ENCODE data around the gene PLA2G4E. TPM values are rescaled to one million over a fixed set of nuclear protein-coding genes. Genes with fewer than 3 reads are reported as not detected.

The PLA2G4E gene
- total RNA-seq, 6 experiments from 2014 or later = not detected

- DNase-seq (no peak), ATAC-seq (no peak)
- no peaks in the 10 kb centered on the region for H3K36me3 ChIP-seq
- TF ChIP-seq POLR2A (IDR thresholded peaks at IDR 0.05) (no peak), CTCF (IDR thresholded peaks at IDR 0.05) (no peak)
- no peaks in the 10 kb centered on the region for H3K9me3 ChIP-seq
- H3K27ac ChIP-seq = no peak overlapping the region
- H3K27me3 ChIP-seq = no peaks in the 10 kb centered on the region
- no peak overlapping the region for H3K4me3 ChIP-seq
- intact Hi-C loops (cut with DNase I) = no loop called here
- WGBS (ENCODE audit: insufficient coverage, low coverage, low lambda C conversion rate, missing lambda C conversion rate) = 100% methylated on average over 4 of the region's 6 CpGs
- peaks cover 0 to 11% (median 0%) of the 10 kb centered on the region in 4 donors for H3K4me1 ChIP-seq
These were observed 17.6 kb upstream of the PLA2G4E start for GRCh38 chr15:42038401-42038800.

GRCh38 chr15:42037656-42038055 lies 16.8 kb upstream of the PLA2G4E start:
- H3K4me1 ChIP-seq = peaks cover 0 to 11% (median 0%) of the 10 kb centered on the region in 4 donors
- no peaks in the 10 kb centered on the region for H3K9me3 ChIP-seq
- H3K36me3 ChIP-seq = no peaks in the 10 kb centered on the region
- H3K27ac ChIP-seq = no peak overlapping the region
- ATAC-seq (peak in 2 of 4 donors; percentile 24 to 29), DNase-seq (peak in 1 of 3 donors; percentile 48)
- H3K4me3 ChIP-seq = no peak overlapping the region
- intact Hi-C loops (cut with DNase I) = no loop called here
- H3K27me3 ChIP-seq = no peaks in the 10 kb centered on the region
- TF ChIP-seq POLR2A (IDR thresholded peaks at IDR 0.05) (no peak), CTCF (IDR thresholded peaks at IDR 0.05) (no peak)
- 38% methylated on average over 2 of the region's 8 CpGs for WGBS (ENCODE audit: insufficient coverage, low coverage, low lambda C conversion rate, missing lambda C conversion rate)

- Histone ChIP-seq H3K4me1 (peaks cover 0 to 11% (median 0%) of the 10 kb centered on the region in 4 donors), H3K36me3 (no peaks in the 10 kb centered on the region), H3K9me3 (no peaks in the 10 kb centered on the region), H3K27me3 (no peaks in the 10 kb centered on the region), H3K27ac (no peak overlapping the region), H3K4me3 (no peak overlapping the region)
- WGBS (ENCODE audit: insufficient coverage, low coverage, low lambda C conversion rate, missing lambda C conversion rate) = no CpG with 5 or more reads among the region's 9 CpGs
- DNase-seq = no peak
- TF ChIP-seq CTCF (IDR thresholded peaks at IDR 0.05) = no peak
- no peak for TF ChIP-seq POLR2A (IDR thresholded peaks at IDR 0.05)
- intact Hi-C loops (cut with DNase I) = no loop called here
- ATAC-seq = no peak
These were observed 16.1 kb upstream of the PLA2G4E start for GRCh38 chr15:42036966-42037365.

GRCh38 chr15:42036112-42036905 lies 15.5 kb upstream of the PLA2G4E start:
- WGBS (ENCODE audit: insufficient coverage, low coverage, low lambda C conversion rate, missing lambda C conversion rate) = 93% methylated on average over 15 of the region's 45 CpGs
- ATAC-seq = peak in 1 of 4 donors; percentile 32
- H3K4me1 ChIP-seq = peaks cover 0 to 11% (median 0%) of the 10 kb centered on the region in 4 donors
- no peak overlapping the region for H3K27ac ChIP-seq
- no peaks in the 10 kb centered on the region for H3K27me3 ChIP-seq
- no peak overlapping the region for H3K4me3 ChIP-seq
- intact Hi-C loops (cut with DNase I) = no loop called here
- no peaks in the 10 kb centered on the region for H3K9me3 ChIP-seq
- TF ChIP-seq CTCF (IDR thresholded peaks at IDR 0.05) (no peak), POLR2A (IDR thresholded peaks at IDR 0.05) (no peak)
- DNase-seq = no peak
- no peaks in the 10 kb centered on the region for H3K36me3 ChIP-seq

Data from right lobe of liver (tissue), 6 donors.